Measurements from ENCODE around the gene PARD3B. TPM values are rescaled to one million over a fixed set of nuclear protein-coding genes. Genes with fewer than 3 reads are reported as not detected.

PARD3B gene
- total RNA-seq, 1 experiment from 2014 or later = 3.9 TPM

DNA sequence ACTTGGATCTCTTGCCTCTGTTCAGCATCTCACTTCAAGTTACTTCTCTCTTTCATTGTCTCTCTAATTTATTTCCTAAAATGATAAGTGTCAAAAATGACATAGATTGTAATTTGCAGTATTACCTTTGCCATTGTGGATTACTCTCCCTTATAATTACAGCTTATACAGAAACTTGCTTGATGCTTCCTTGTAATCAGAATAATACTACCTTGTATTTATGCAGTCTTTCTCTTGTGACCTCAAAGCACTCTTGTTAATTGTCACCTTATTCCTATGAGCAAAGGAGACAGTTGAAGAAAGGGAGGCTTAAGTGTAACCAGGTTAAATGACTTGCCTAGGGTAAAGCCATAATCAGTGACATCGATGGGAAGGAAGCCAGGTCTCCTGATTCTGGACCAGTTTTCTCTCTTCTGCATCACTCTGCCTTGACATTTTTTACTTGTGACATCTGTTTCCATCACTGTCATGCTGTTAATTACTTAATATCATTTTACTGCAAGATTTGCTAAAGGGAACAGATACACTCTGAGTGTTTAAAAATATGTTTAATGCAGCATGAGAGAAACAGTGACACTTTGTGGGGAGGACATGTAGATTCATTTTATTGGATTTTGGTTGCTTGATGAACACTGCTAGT, 388.6 kb downstream of the PARD3B start:
- intact Hi-C loops (cut with micrococcal nuclease) = no loop called here
- Histone ChIP-seq H3K9me2 (replicated peaks; ENCODE audit: low read length) (no peaks in the 10 kb centered on the region), H3K9ac (ENCODE audit: low read length) (no peak overlapping the region), H3K9me3 (ENCODE audit: low read length) (no peaks in the 10 kb centered on the region), H2AFZ (ENCODE audit: low read length) (no peak overlapping the region), H3F3A (ENCODE audit: low read length, unreplicated experiment) (no peaks in the 10 kb centered on the region), H3K4me2 (ENCODE audit: low read length) (no peak overlapping the region), H3K4me1 (ENCODE audit: insufficient read depth, low read length) (no peaks in the 10 kb centered on the region), H3K4me3 (ENCODE audit: low read length) (no peak overlapping the region), H3K79me2 (ENCODE audit: low read length) (no peaks in the 10 kb centered on the region), H3K27ac (ENCODE audit: low read length) (no peak overlapping the region), H4K20me1 (ENCODE audit: low read length) (no peaks in the 10 kb centered on the region), H3K27me3 (ENCODE audit: low read length) (no peaks in the 10 kb centered on the region), H3K36me3 (ENCODE audit: low read depth, low read length) (no peaks in the 10 kb centered on the region)
- BruUV-seq (replicated peaks) = no TSS peak
- ATAC-seq = no peak
- TF ChIP-seq EZH2phosphoT487 (IDR thresholded peaks at IDR 0.05; ENCODE audit: borderline replicate concordance, low read length) = no peak
- TF ChIP-seq EZH2 (IDR thresholded peaks at IDR 0.05; ENCODE audit: low read length, unreplicated experiment) = no peak
- ChIA-PET CTCF (no interaction called here), POLR2A (ENCODE audit: unreplicated experiment) (no interaction called here)
- DNase-seq = no peak

DNA sequence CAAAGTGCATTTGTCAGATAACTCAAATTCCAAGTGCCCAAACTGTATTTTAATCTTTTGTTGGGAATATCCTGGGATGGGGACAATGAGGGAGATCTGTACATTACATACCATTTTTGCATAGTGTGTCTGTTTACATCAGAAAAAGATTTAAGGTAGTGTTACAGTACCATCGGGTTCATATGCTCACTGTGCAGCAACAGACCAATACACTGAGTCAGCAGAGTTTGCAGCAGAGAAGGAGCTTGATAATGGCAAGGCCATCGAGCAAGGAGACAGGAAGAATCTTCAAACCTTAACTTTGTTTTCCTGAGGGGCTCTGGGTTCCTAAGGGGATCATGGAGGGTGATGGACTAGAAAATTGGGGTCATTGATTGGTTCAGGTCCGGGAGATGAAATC, 399.7 kb downstream of the PARD3B start:
- Histone ChIP-seq H3K4me3 (ENCODE audit: low read length) (no peak overlapping the region), H2AFZ (ENCODE audit: low read length) (no peak overlapping the region), H3K9me2 (replicated peaks; ENCODE audit: low read length) (no peaks in the 10 kb centered on the region), H3K4me1 (ENCODE audit: insufficient read depth, low read length) (peaks cover 5% of the 10 kb centered on the region; the same call in 1 of the 2 replicates), H3K27me3 (ENCODE audit: low read length) (no peaks in the 10 kb centered on the region), H4K20me1 (ENCODE audit: low read length) (no peaks in the 10 kb centered on the region), H3F3A (ENCODE audit: low read length, unreplicated experiment) (no peaks in the 10 kb centered on the region), H3K4me2 (ENCODE audit: low read length) (no peak overlapping the region), H3K27ac (ENCODE audit: low read length) (no peak overlapping the region), H3K9ac (ENCODE audit: low read length) (no peak overlapping the region), H3K9me3 (ENCODE audit: low read length) (0 out of 2 replicates have a peak, but pooled peaks cover 5% of the 10 kb centered on the region), H3K79me2 (ENCODE audit: low read length) (no peaks in the 10 kb centered on the region), H3K36me3 (ENCODE audit: low read depth, low read length) (no peaks in the 10 kb centered on the region)
- intact Hi-C loops (cut with micrococcal nuclease) = no loop called here
- BruUV-seq (replicated peaks) = no TSS peak
- CTCF ChIA-PET = no interaction called here
- POLR2A ChIA-PET (ENCODE audit: unreplicated experiment) = no interaction called here
- TF ChIP-seq EZH2phosphoT487 (IDR thresholded peaks at IDR 0.05; ENCODE audit: borderline replicate concordance, low read length) (no peak), EZH2 (IDR thresholded peaks at IDR 0.05; ENCODE audit: low read length, unreplicated experiment) (no peak)
- TF ChIP-seq, protein P1, sequence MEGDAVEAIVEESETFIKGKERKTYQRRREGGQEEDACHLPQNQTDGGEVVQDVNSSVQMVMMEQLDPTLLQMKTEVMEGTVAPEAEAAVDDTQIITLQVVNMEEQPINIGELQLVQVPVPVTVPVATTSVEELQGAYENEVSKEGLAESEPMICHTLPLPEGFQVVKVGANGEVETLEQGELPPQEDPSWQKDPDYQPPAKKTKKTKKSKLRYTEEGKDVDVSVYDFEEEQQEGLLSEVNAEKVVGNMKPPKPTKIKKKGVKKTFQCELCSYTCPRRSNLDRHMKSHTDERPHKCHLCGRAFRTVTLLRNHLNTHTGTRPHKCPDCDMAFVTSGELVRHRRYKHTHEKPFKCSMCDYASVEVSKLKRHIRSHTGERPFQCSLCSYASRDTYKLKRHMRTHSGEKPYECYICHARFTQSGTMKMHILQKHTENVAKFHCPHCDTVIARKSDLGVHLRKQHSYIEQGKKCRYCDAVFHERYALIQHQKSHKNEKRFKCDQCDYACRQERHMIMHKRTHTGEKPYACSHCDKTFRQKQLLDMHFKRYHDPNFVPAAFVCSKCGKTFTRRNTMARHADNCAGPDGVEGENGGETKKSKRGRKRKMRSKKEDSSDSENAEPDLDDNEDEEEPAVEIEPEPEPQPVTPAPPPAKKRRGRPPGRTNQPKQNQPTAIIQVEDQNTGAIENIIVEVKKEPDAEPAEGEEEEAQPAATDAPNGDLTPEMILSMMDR (conservative IDR thresholded peaks at IDR 0.05; ENCODE audit: low read depth, low read length) = no peak
- DNase-seq (no peak), ATAC-seq (no peak)

DNA sequence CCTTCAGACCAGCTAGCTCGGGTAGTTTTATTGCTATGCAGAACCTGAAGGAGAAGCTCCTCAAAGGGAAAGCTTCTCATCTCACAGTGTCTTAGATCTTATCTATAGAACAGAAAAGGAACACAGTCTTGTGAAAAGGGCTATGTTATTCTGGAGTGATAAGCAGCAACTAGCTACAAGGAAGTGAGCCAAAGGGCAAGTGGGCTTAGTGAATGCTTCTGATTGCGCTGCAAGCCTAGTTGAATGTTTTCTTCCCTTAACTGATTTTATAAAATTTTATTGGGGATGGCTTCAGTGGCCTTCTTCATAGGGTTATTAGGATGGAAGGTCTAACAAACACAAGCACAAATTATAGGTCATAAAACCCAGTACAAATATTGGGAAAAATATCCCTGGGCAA, 400.1 kb downstream of the PARD3B start:
- no peaks in the 10 kb centered on the region for H3K79me2 ChIP-seq (ENCODE audit: low read length)
- intact Hi-C loops (cut with micrococcal nuclease) = no loop called here
- no peak for TF ChIP-seq EZH2phosphoT487 (IDR thresholded peaks at IDR 0.05; ENCODE audit: borderline replicate concordance, low read length)
- BruUV-seq (replicated peaks) = no TSS peak
- no peaks in the 10 kb centered on the region for H4K20me1 ChIP-seq (ENCODE audit: low read length)
- ATAC-seq (no peak), DNase-seq (no peak)
- ChIA-PET CTCF (no interaction called here), POLR2A (ENCODE audit: unreplicated experiment) (no interaction called here)
- H3K27ac ChIP-seq (ENCODE audit: low read length) = no peak overlapping the region
- H3K4me1 ChIP-seq (ENCODE audit: insufficient read depth, low read length) = peaks cover 10% of the 10 kb centered on the region
- H2AFZ ChIP-seq (ENCODE audit: low read length) = no peak overlapping the region
- H3K9me3 ChIP-seq (ENCODE audit: low read length) = 0 out of 2 replicates have a peak, but pooled peaks cover 5% of the 10 kb centered on the region
- H3F3A ChIP-seq (ENCODE audit: low read length, unreplicated experiment) = no peaks in the 10 kb centered on the region
- H3K27me3 ChIP-seq (ENCODE audit: low read length) = no peaks in the 10 kb centered on the region
- no peaks in the 10 kb centered on the region for H3K36me3 ChIP-seq (ENCODE audit: low read depth, low read length)
- no peak overlapping the region for H3K9ac ChIP-seq (ENCODE audit: low read length)
- no peaks in the 10 kb centered on the region for H3K9me2 ChIP-seq (replicated peaks; ENCODE audit: low read length)
- H3K4me2 ChIP-seq (ENCODE audit: low read length) = no peak overlapping the region
- no peak overlapping the region for H3K4me3 ChIP-seq (ENCODE audit: low read length)

Data from PC-3 (cell line).